Measurements from ENCODE around the gene MAPKBP1. TPM values are rescaled to one million over a fixed set of nuclear protein-coding genes. Genes with fewer than 3 reads are reported as not detected.

Gene MAPKBP1
- total and polyA plus RNA-seq, 9 of the 15 experiments (the other 6 are each of a cell fraction or from before 2014, with no cell fraction given), result 0.15 to 9.5 (median 4.5) TPM

DNA sequence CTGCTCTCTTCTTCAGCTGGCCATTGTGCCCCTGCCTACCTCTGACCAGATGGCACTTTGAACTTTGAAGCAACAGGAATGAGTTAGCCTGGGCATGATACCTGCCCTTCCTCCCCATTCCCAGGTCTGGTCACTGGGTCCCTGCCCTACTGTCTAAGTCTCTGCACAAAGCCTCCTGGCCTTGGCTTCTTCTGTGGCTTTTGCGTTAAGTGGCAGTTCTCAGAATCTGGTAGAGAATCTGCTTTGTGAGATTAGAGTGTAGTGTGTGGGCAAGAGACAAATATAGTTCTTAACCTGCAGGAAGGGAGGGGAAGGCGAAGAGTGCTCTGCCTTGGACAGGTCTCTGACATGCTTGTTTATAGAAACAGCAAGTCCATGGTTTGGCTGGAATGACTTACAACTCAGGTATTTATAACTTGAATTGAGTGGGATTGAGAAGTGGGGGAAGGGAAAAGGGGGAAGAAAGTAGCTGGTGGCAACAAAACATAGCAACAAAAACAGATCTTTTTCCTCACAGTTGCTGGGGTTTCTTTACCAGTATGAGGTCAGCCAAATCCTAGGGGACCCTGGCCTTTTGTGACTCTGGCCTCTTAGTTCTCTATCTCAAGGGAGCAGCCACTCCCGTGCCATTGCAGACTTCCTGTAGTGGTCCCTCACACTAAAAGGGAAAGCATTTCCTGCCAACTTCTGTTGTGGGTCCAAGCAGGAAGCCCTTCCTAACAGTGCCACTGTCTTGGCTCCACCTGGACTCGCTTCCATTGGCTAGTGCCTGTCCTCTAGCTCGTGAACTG, 16.7 kb downstream of the MAPKBP1 start (continued):
- TF ChIP-seq ZBTB7A (IDR thresholded peaks at IDR 0.05; ENCODE audit: borderline replicate concordance, control insufficient read depth, low read depth, low read length), result 0 out of 2 replicates have a peak, but pooled peaks have one; percentile 15
- no peak for TF ChIP-seq NFIX (CRISPR knock-in tag; IDR thresholded peaks at IDR 0.05; ENCODE audit: low read depth)
- no peak for TF ChIP-seq HDAC6 (IDR thresholded peaks at IDR 0.05; ENCODE audit: low read depth, low read length)
- TF ChIP-seq BHLHE40 (IDR thresholded peaks at IDR 0.05; ENCODE audit: low read length), result peak; percentile 43; the same call in 1 of the 2 replicates
- TF ChIP-seq KDM1A (IDR thresholded peaks at IDR 0.05), result peak; percentile 75 to 83
- TF ChIP-seq, protein P1, sequence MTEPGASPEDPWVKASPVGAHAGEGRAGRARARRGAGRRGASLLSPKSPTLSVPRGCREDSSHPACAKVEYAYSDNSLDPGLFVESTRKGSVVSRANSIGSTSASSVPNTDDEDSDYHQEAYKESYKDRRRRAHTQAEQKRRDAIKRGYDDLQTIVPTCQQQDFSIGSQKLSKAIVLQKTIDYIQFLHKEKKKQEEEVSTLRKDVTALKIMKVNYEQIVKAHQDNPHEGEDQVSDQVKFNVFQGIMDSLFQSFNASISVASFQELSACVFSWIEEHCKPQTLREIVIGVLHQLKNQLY (CRISPR knock-in tag; conservative IDR thresholded peaks at IDR 0.05), result no peak
- TF ChIP-seq CHCHD3 (CRISPR knock-in tag; IDR thresholded peaks at IDR 0.05), result no peak
- TF ChIP-seq MTA2 (IDR thresholded peaks at IDR 0.05; ENCODE audit: low read depth), result 0 out of 2 replicates have a peak, but pooled peaks have one; percentile 15
- peak in 1 of 2 experiments; percentile 82; a peak in 2 of 4 replicates for TF ChIP-seq RCOR1 (IDR thresholded peaks at IDR 0.05; ENCODE audit: borderline replicate concordance in 1 of 2, low read depth in 2 of 2, low read length in 2 of 2)
- peak; percentile 46; the same call in 1 of the 2 replicates for TF ChIP-seq SMARCE1 (IDR thresholded peaks at IDR 0.05)
- peak; percentile 32; the same call in 1 of the 2 replicates for TF ChIP-seq POLR2AphosphoS5 (IDR thresholded peaks at IDR 0.05; ENCODE audit: control insufficient read depth, insufficient read depth, low read depth, low read length)
- TF ChIP-seq SREBF2 (CRISPR knock-in tag; IDR thresholded peaks at IDR 0.05), result no peak
- 0 out of 2 replicates have a peak, but pooled peaks have one; percentile 37 for TF ChIP-seq MYNN (IDR thresholded peaks at IDR 0.05)
- no peak for TF ChIP-seq MYNN (CRISPR knock-in tag; IDR thresholded peaks at IDR 0.05)
- TF ChIP-seq SOX6 (IDR thresholded peaks at IDR 0.05), result 0 out of 2 replicates have a peak, but pooled peaks have one; percentile 36
- TF ChIP-seq FOXK2 (conservative IDR thresholded peaks at IDR 0.05 in 1 of 2, IDR thresholded peaks at IDR 0.05 in 1 of 2; ENCODE audit: low read depth in 2 of 2), result peak; percentile 64 to 79; a peak in 3 of 4 replicates
- TF ChIP-seq HMG20A (CRISPR knock-in tag; conservative IDR thresholded peaks at IDR 0.05), result no peak
- TF ChIP-seq MEF2A (IDR thresholded peaks at IDR 0.05; ENCODE audit: control insufficient read depth, low read depth, low read length), result peak; percentile 91
- TF ChIP-seq TRIM24 (IDR thresholded peaks at IDR 0.05), result 0 out of 4 replicates have a peak, but pooled peaks of 1 of the 2 experiments have one; percentile 19
- peak; percentile 83 for TF ChIP-seq ARID1B (IDR thresholded peaks at IDR 0.05)
- no peak for TF ChIP-seq HDAC2 (IDR thresholded peaks at IDR 0.05)
- peak; percentile 81 for TF ChIP-seq STAT5A (IDR thresholded peaks at IDR 0.05; ENCODE audit: borderline replicate concordance, low read length)
- TF ChIP-seq RBBP5 (IDR thresholded peaks at IDR 0.05; ENCODE audit: borderline replicate concordance, insufficient read depth, low read length, poor library complexity, severe bottlenecking), result no peak
- TF ChIP-seq, protein P2, sequence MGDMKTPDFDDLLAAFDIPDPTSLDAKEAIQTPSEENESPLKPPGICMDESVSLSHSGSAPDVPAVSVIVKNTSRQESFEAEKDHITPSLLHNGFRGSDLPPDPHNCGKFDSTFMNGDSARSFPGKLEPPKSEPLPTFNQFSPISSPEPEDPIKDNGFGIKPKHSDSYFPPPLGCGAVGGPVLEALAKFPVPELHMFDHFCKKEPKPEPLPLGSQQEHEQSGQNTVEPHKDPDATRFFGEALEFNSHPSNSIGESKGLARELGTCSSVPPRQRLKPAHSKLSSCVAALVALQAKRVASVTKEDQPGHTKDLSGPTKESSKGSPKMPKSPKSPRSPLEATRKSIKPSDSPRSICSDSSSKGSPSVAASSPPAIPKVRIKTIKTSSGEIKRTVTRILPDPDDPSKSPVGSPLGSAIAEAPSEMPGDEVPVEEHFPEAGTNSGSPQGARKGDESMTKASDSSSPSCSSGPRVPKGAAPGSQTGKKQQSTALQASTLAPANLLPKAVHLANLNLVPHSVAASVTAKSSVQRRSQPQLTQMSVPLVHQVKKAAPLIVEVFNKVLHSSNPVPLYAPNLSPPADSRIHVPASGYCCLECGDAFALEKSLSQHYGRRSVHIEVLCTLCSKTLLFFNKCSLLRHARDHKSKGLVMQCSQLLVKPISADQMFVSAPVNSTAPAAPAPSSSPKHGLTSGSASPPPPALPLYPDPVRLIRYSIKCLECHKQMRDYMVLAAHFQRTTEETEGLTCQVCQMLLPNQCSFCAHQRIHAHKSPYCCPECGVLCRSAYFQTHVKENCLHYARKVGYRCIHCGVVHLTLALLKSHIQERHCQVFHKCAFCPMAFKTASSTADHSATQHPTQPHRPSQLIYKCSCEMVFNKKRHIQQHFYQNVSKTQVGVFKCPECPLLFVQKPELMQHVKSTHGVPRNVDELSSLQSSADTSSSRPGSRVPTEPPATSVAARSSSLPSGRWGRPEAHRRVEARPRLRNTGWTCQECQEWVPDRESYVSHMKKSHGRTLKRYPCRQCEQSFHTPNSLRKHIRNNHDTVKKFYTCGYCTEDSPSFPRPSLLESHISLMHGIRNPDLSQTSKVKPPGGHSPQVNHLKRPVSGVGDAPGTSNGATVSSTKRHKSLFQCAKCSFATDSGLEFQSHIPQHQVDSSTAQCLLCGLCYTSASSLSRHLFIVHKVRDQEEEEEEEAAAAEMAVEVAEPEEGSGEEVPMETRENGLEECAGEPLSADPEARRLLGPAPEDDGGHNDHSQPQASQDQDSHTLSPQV (IDR thresholded peaks at IDR 0.05), result no peak
- TF ChIP-seq PHF8 (IDR thresholded peaks at IDR 0.05; ENCODE audit: borderline replicate concordance, low read length), result no peak

Measured in K562 (cell line).